SK-N-SH (cell line): ENCODE results near the gene PLA2G6.
"Not testable (repeated sequence)": the region's sequence is repeated elsewhere in the genome, so short reads cannot be mapped to it uniquely, and the experiment has no call there.

ENCODE experiments used
- ELF1 ChIP-seq: IDR thresholded peaks from 2 replicates; pipeline ENCODE4 v1.4.0; 2012
- EP300 ChIP-seq, 2 experiments: IDR thresholded peaks; 2 replicates each; pipeline versions ENCODE4 v1.4.0 to v1.6.1; 2012; ENCODE audit warnings: borderline replicate concordance in 1 of 2, low read depth in 1 of 2, low read length in 1 of 2
- MXI1 ChIP-seq: IDR thresholded peaks from 2 replicates; pipeline ENCODE4 v1.6.1; 2012; ENCODE audit warnings: mild to moderate bottlenecking, low read depth, low read length, improper control_type of control experiment
- RCOR1 ChIP-seq: fragments of 150-350 bp; IDR thresholded peaks from 2 replicates; pipeline ENCODE4 v1.6.1; 2017; ENCODE audit warnings: antibody characterized with exemption, low read length
- TF ChIP-seq, protein P1 (sequence below): fragments of 150-350 bp; IDR thresholded peaks from 2 replicates; pipeline ENCODE4 v1.6.1; 2017; ENCODE audit warnings: antibody characterized with exemption, low read length, low read depth, borderline replicate concordance
- TF ChIP-seq, protein P2 (sequence below): fragments of 200-600 bp; sonication (generic); IDR thresholded peaks from 2 replicates; pipeline ENCODE4 v1.6.1; 2017; ENCODE audit warnings: antibody characterized with exemption, mild to moderate bottlenecking, moderate library complexity
- TF ChIP-seq, protein P3 (sequence below): IDR thresholded peaks from 2 replicates; pipeline ENCODE4 v1.4.0; 2012; ENCODE audit warnings: low read depth

DNA sequence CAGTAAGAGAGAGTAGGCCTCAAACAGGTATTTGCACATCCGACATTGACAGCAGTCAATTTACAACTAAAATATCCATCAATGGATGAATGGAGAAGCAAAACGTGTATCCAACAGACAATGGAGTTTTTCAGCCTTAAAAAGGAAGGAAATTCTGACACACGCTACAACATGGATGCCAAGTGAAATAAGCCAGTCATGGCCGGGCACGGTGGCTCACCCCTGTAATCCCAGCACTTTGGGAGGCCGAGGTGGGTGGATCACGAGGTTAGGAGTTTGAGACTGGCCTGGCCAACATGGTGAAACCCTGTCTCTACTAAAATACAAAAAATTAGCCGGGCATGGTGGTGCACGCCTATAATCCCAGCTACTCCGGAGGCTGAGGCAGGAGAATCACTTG lies 64.1 kb downstream of the PLA2G6 start:
- TF ChIP-seq MXI1; ELF1; EP300 (IDR thresholded peaks at IDR 0.05; ENCODE audit: borderline replicate concordance in 1 of 2, low read depth in 1 of 2, low read length in 1 of 2); RCOR1: not testable (repeated sequence)
- TF ChIP-seq, protein P1, sequence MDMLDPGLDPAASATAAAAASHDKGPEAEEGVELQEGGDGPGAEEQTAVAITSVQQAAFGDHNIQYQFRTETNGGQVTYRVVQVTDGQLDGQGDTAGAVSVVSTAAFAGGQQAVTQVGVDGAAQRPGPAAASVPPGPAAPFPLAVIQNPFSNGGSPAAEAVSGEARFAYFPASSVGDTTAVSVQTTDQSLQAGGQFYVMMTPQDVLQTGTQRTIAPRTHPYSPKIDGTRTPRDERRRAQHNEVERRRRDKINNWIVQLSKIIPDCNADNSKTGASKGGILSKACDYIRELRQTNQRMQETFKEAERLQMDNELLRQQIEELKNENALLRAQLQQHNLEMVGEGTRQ = not testable (repeated sequence)
- TF ChIP-seq, protein P2, sequence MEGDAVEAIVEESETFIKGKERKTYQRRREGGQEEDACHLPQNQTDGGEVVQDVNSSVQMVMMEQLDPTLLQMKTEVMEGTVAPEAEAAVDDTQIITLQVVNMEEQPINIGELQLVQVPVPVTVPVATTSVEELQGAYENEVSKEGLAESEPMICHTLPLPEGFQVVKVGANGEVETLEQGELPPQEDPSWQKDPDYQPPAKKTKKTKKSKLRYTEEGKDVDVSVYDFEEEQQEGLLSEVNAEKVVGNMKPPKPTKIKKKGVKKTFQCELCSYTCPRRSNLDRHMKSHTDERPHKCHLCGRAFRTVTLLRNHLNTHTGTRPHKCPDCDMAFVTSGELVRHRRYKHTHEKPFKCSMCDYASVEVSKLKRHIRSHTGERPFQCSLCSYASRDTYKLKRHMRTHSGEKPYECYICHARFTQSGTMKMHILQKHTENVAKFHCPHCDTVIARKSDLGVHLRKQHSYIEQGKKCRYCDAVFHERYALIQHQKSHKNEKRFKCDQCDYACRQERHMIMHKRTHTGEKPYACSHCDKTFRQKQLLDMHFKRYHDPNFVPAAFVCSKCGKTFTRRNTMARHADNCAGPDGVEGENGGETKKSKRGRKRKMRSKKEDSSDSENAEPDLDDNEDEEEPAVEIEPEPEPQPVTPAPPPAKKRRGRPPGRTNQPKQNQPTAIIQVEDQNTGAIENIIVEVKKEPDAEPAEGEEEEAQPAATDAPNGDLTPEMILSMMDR = not testable (repeated sequence)
- TF ChIP-seq, protein P3, sequence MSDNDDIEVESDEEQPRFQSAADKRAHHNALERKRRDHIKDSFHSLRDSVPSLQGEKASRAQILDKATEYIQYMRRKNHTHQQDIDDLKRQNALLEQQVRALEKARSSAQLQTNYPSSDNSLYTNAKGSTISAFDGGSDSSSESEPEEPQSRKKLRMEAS = not testable (repeated sequence)
